H1 (cell line): Measurements from ENCODE around the gene ATP6AP1. TPM values are rescaled to one million over a fixed set of nuclear protein-coding genes. Genes with fewer than 3 reads are reported as not detected.

ENCODE experiments used
- CTCF ChIA-PET: fragments of 300-600 bp; sonication (Branson Sonifier 250); formaldehyde crosslinking; loops from one replicate; lab custom pipeline; 2021; ENCODE audit not compliant: partially characterized antibody; lab: Charles Lee
- POLR2A ChIA-PET: fragments of 300-600 bp; sonication (Branson Sonifier 250); formaldehyde crosslinking; loops from one replicate; lab custom pipeline; 2021; ENCODE audit warnings: inconsistent platforms; ENCODE audit not compliant: partially characterized antibody; lab: Charles Lee
- DNase-seq, 2 experiments: peaks; one replicate each; pipeline versions ENCODE4 v3.0.0 to v3.0.0-alpha.2; 2010 to 2022; ENCODE audit warnings: low spot score in 2 of 2, low read depth in 1 of 2, mixed read lengths in 1 of 2
- FAIRE-seq: peaks from 2 replicates; lab custom pipeline; 2011; peaks lifted over from hg19 to GRCh38; lab: Jason Lieb, UNC
- H2AFZ ChIP-seq: 2 replicates; pipeline ENCODE4 v1.8.1; 2012; ENCODE audit warnings: low read length, inconsistent platforms
- H2AK5ac ChIP-seq: 2 replicates; pipeline ENCODE4 v1.6.1; 2013; ENCODE audit warnings: low read depth, low read length
- H2BK120ac ChIP-seq: replicated peaks from 2 replicates; pipeline ENCODE3; 2013; ENCODE audit warnings: low read depth, low read length, inconsistent platforms
- H2BK12ac ChIP-seq: 2 replicates; pipeline ENCODE4 v1.6.1; 2013; ENCODE audit warnings: low read depth, low read length
- H2BK15ac ChIP-seq: 2 replicates; pipeline ENCODE4 v1.6.1; 2013; ENCODE audit warnings: low read length
- H2BK20ac ChIP-seq: 2 replicates; pipeline ENCODE4 v1.6.1; 2013; ENCODE audit warnings: low read length
- H2BK5ac ChIP-seq: 2 replicates; pipeline ENCODE4 v1.6.1; 2013; ENCODE audit warnings: low read depth, low read length
- H3K14ac ChIP-seq: 2 replicates; pipeline ENCODE4 v1.6.1; 2013; ENCODE audit warnings: inconsistent platforms; ENCODE audit not compliant: insufficient read length
- H3K18ac ChIP-seq: 2 replicates; pipeline ENCODE4 v1.6.1; 2013; ENCODE audit warnings: low read length; ENCODE audit errors: extremely low read depth
- H3K23ac ChIP-seq: 2 replicates; pipeline ENCODE4 v1.6.1; 2013; ENCODE audit warnings: inconsistent platforms; ENCODE audit not compliant: insufficient read length
- H3K23me2 ChIP-seq: 2 replicates; pipeline ENCODE4 v1.6.1; 2013; ENCODE audit warnings: low read depth, low read length
- H3K27ac ChIP-seq: 2 replicates; pipeline ENCODE4 v1.6.1; 2011; ENCODE audit warnings: low read depth, low read length, inconsistent platforms
- H3K27me3 ChIP-seq, 4 experiments: replicated peaks in 1 of 4; 1 replicate in 1 of 4; 2 replicates in 3 of 4; pipeline versions ENCODE4 v1.6.1 to v1.8.1; 2011 to 2013; ENCODE audit warnings: low read length in 3 of 4, mild to moderate bottlenecking in 3 of 4, inconsistent platforms in 2 of 4, mixed read lengths in 2 of 4, moderate library complexity in 1 of 4; ENCODE audit not compliant: control insufficient read depth in 3 of 4, insufficient read depth in 3 of 4; ENCODE audit errors: extremely low read depth in 1 of 4
- H3K36me3 ChIP-seq, 4 experiments: 2 replicates each; pipeline versions ENCODE4 v1.6.1 to v1.8.1; 2011 to 2013; ENCODE audit warnings: mild to moderate bottlenecking in 4 of 4, low read length in 3 of 4, moderate library complexity in 2 of 4, control low read depth in 1 of 4, inconsistent platforms in 1 of 4; ENCODE audit not compliant: insufficient read depth in 4 of 4, control insufficient read depth in 2 of 4
- H3K4ac ChIP-seq: replicated peaks from 2 replicates; pipeline ENCODE3; 2013; ENCODE audit warnings: low read length, low read depth, mixed read lengths, inconsistent platforms; ENCODE audit not compliant: insufficient read length
- H3K4me1 ChIP-seq, 4 experiments: replicated peaks in 1 of 4; 1 replicate in 1 of 4; 2 replicates in 3 of 4; pipeline versions ENCODE4 v1.6.1 to v1.8.1; 2011 to 2013; ENCODE audit warnings: low read length in 3 of 4, inconsistent platforms in 2 of 4, mixed read lengths in 1 of 4; ENCODE audit not compliant: insufficient read depth in 4 of 4, control insufficient read depth in 3 of 4
- H3K4me2 ChIP-seq, 2 experiments: 2 replicates each; pipeline versions ENCODE4 v1.6.1 to v1.8.1; 2011 to 2013; ENCODE audit warnings: low read depth in 2 of 2, low read length in 2 of 2, control low read depth in 1 of 2, inconsistent platforms in 1 of 2, mild to moderate bottlenecking in 1 of 2; ENCODE audit not compliant: insufficient read depth in 1 of 2
- H3K4me3 ChIP-seq, 4 experiments: fragments of 200-600, 300-600 bp in 1 of 4; sonication (generic), shearing (Covaris generic), sonication (Bioruptor Twin) in 1 of 4; 2 replicates each; pipeline versions ENCODE4 v1.5.1 to v1.8.1; 2011 to 2016; ENCODE audit warnings: low read length in 4 of 4, low read depth in 3 of 4, control low read depth in 2 of 4, inconsistent platforms in 2 of 4, mild to moderate bottlenecking in 2 of 4, mixed read lengths in 1 of 4, moderate library complexity in 1 of 4; ENCODE audit not compliant: insufficient read depth in 2 of 4; ENCODE audit errors: extremely low read depth in 1 of 4
- H3K56ac ChIP-seq: replicated peaks from 2 replicates; pipeline ENCODE3; 2013; ENCODE audit warnings: low read depth, mild to moderate bottlenecking, mixed read lengths, low read length, inconsistent platforms; ENCODE audit not compliant: insufficient read length
- H3K79me1 ChIP-seq: 2 replicates; pipeline ENCODE4 v1.6.1; 2013; ENCODE audit warnings: low read depth, low read length, control low read depth
- H3K79me2 ChIP-seq, 2 experiments: 2 replicates each; pipeline versions ENCODE4 v1.6.1 to v1.8.1; 2012 to 2013; ENCODE audit warnings: low read length in 2 of 2, mild to moderate bottlenecking in 2 of 2, inconsistent platforms in 1 of 2; ENCODE audit not compliant: insufficient read depth in 2 of 2, control insufficient read depth in 1 of 2
- H3K9ac ChIP-seq, 4 experiments: replicated peaks in 1 of 4; 1 replicate in 1 of 4; 2 replicates in 3 of 4; pipeline versions ENCODE4 v1.6.1 to v1.8.1; 2011 to 2013; ENCODE audit warnings: low read depth in 3 of 4, low read length in 3 of 4, control low read depth in 2 of 4, mild to moderate bottlenecking in 2 of 4, moderate library complexity in 2 of 4, inconsistent platforms in 1 of 4; ENCODE audit errors: extremely low read depth in 1 of 4
- H3K9me3 ChIP-seq, 2 experiments: 2 replicates each; pipeline versions ENCODE4 v1.6.1 to v1.8.1; 2012 to 2013; ENCODE audit warnings: mild to moderate bottlenecking in 2 of 2, moderate library complexity in 2 of 2, control low read depth in 1 of 2, inconsistent platforms in 1 of 2, low read depth in 1 of 2, low read length in 1 of 2, mixed read lengths in 1 of 2; ENCODE audit not compliant: insufficient read depth in 2 of 2
- H4K20me1 ChIP-seq, 2 experiments: replicated peaks in 1 of 2; 2 replicates each; pipeline versions ENCODE3 to v1.8.1; 2011 to 2013; ENCODE audit warnings: inconsistent platforms in 2 of 2, low read length in 2 of 2, mild to moderate bottlenecking in 1 of 2; ENCODE audit not compliant: insufficient read depth in 2 of 2, control insufficient read depth in 1 of 2
- H4K5ac ChIP-seq: 2 replicates; pipeline ENCODE4 v1.6.1; 2013; ENCODE audit warnings: low read length, low read depth, mixed read lengths, inconsistent platforms; ENCODE audit not compliant: insufficient read length
- H4K8ac ChIP-seq: 2 replicates; pipeline ENCODE4 v1.8.0; 2013; ENCODE audit warnings: mild to moderate bottlenecking, moderate library complexity, low read length, inconsistent platforms; ENCODE audit not compliant: insufficient read depth; ENCODE audit errors: extremely low read depth
- H4K91ac ChIP-seq: replicated peaks from 2 replicates; pipeline ENCODE3; 2013; ENCODE audit warnings: low read length, mixed read lengths, inconsistent platforms; ENCODE audit not compliant: insufficient read length
- BRCA1 ChIP-seq: IDR thresholded peaks from 2 replicates; pipeline ENCODE4 v1.6.1; 2012; ENCODE audit warnings: low read depth, low read length, improper control_type of control experiment
- CHD1 ChIP-seq: IDR thresholded peaks from 2 replicates; pipeline ENCODE4 v1.6.1; 2012; ENCODE audit warnings: low read depth, low read length, improper control_type of control experiment
- RAD21 ChIP-seq, 2 experiments: IDR thresholded peaks in 1 of 2; conservative IDR thresholded peaks in 1 of 2; 2 replicates each; pipeline ENCODE4 v1.6.1; 2011; ENCODE audit warnings: low read depth in 2 of 2, low read length in 2 of 2, improper control_type of control experiment in 1 of 2, inconsistent platforms in 1 of 2, mild to moderate bottlenecking in 1 of 2, moderate library complexity in 1 of 2
- RBBP5 ChIP-seq: IDR thresholded peaks from 2 replicates; pipeline ENCODE4 v1.7.1; 2012; ENCODE audit warnings: low read depth, mild to moderate bottlenecking, inconsistent platforms, low read length, moderate library complexity, borderline replicate concordance
- TBP ChIP-seq: IDR thresholded peaks from 2 replicates; pipeline ENCODE4 v1.6.1; 2011; ENCODE audit warnings: low read depth, low read length, improper control_type of control experiment
- TCF12 ChIP-seq: IDR thresholded peaks from 2 replicates; pipeline ENCODE4 v1.6.1; 2011; ENCODE audit warnings: low read depth, mild to moderate bottlenecking, low read length
- WGBS, 2 experiments: shearing (Covaris generic) in 1 of 2; methylation state at CpG; one replicate each; pipeline versions ENCODE4 v1.1.6 to v1.1.7; 2013 to 2015; ENCODE audit warnings: low lambda C conversion rate in 2 of 2, mixed read lengths in 2 of 2, inconsistent platforms in 1 of 2, low coverage in 1 of 2, missing lambda C conversion rate in 1 of 2; ENCODE audit not compliant: insufficient replicate concordance in 2 of 2, insufficient coverage in 1 of 2, insufficient read length in 1 of 2; ENCODE audit errors: extremely low coverage in 1 of 2, missing lambda C conversion rate in 1 of 2; 5-methylcytosine and 5-hydroxymethylcytosine counted together
- polyA plus RNA-seq, 7 experiments: library from polyadenylated mRNA; depleted of rRNA in 3 of 7; stranded (reverse) in 5 of 7; unstranded in 2 of 7; fragments of >200 nt in 5 of 7; fragments of 200-250 nt in 2 of 7; gene quantifications; 1 replicate in 5 of 7; 2 replicates in 1 of 7; 4 replicates in 1 of 7; pipeline versions ENCODE4 v1.2.1 to v1.2.3, GENCODE V29; 2011 to 2013; ENCODE audit warnings: missing spikeins in 2 of 7, mixed read lengths in 2 of 7
- total RNA-seq: library from RNA; stranded (reverse); fragmentation: NEBNext Ultra II Directional; extraction: Animal tissue kit (Norgen Biotek cat#: 25700); gene quantifications from 2 replicates; pipeline ENCODE4 v1.2.1, GENCODE V29; 2021
- TF ChIP-seq, protein P1 (sequence below), 3 experiments: IDR thresholded peaks; 1 replicate in 2 of 3; 2 replicates in 1 of 3; pipeline versions ENCODE4 v1.5.1 to v1.6.1; 2011; ENCODE audit warnings: low read length in 3 of 3, mild to moderate bottlenecking in 3 of 3, inconsistent platforms in 2 of 3, low read depth in 1 of 3, moderate library complexity in 1 of 3; ENCODE audit not compliant: insufficient read depth in 1 of 3; ENCODE audit errors: control extremely low read depth in 1 of 3

The ATP6AP1 gene
- total and polyA plus RNA-seq, 2 of the 8 experiments (the other 6 are each of a cell fraction or from before 2014, with no cell fraction given), result 44.6 to 80.8 TPM

DNA sequence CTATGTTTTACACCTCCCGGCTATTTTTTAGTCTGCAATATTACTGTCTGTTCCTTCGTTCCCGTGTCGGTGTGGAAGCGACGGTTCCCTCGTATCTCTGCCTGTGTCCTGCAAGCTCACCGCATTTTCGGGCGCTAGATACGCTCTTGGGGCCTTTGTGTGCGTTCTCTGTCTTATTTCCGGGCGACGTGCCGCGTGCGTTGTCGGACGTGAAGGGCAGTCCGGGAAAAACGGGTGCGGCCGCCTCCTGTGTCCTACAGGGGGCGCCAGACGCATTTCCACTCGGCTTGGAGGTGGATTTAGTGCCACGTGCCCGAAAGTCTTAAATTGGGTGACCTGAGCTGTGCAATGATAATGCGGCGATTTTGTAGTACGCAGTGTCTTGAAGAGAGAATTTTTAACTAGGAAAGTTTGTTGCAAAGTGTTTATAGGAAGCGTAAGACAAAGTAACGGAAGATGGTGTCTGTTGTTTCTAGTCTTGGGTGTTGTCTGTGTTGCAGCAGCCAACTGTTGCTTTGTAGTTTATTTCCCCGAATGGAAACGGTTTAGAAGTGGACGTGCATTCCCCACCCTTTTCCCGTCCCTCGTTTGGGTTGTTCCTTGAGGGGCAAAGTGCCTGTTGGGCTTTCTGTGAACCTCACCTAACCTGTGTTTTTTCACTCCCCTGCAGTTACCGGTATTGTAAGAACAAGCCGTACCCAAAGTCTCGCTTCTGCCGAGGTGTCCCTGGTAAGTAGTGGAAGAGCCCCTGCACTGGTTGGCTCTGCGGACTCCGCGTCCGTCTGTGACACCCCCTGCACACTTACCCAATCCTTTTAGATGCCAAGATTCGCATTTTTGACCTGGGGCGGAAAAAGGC lies 29.6 kb upstream of the ATP6AP1 start:
- peaks cover 6% of the 10 kb centered on the region; the same call in 1 of the 2 replicates for H3K23me2 ChIP-seq
- H3K27me3 ChIP-seq, result no peaks in the 10 kb centered on the region
- H3K4me3 ChIP-seq, result peak overlapping the region; percentile 82 to 99 (median 96)
- no peak overlapping the region for H3K23ac ChIP-seq
- peak overlapping the region; percentile 90; the same call in 1 of the 2 replicates for H4K8ac ChIP-seq
- H3K14ac ChIP-seq, result no peak overlapping the region
- H3K4ac ChIP-seq, result peak overlapping the region; percentile 95
- H4K5ac ChIP-seq, result peak overlapping the region; percentile 53
- DNase-seq (peak in 1 of 2 experiments; percentile 64), FAIRE-seq (no peak)
- H3K4me1 ChIP-seq, result peaks cover 0 to 6% (median 0%) of the 10 kb centered on the region in 4 experiments; a peak in 2 of 7 replicates
- H4K91ac ChIP-seq, result peak overlapping the region; percentile 25
- no peak overlapping the region for H2BK15ac ChIP-seq
- CTCF ChIA-PET, result interaction anchor here (0.8 to 4.9 kb wide), 8 partner anchors 10 to 452 kb away, joined by 3 to 20 read pairs (median 4); partner anchors contain the start of genes DNASE1L1 and FLNA
- H4K20me1 ChIP-seq, result peaks cover 3 to 4% of the 10 kb centered on the region in 2 experiments
- POLR2A ChIA-PET, result interaction anchor here (0.8 to 8.4 kb wide), 37 partner anchors 11 to 137 kb away, joined by 3 to 124 read pairs (median 5); partner anchors contain the start of genes ATP6AP1, DNASE1L1, EMD and FAM3A
- peak overlapping the region; percentile 62 to 99 (median 95) for H3K9ac ChIP-seq
- H3K4me2 ChIP-seq, result peak overlapping the region; percentile 72 to 85
- 11% methylated on average over 45 of the region's 49 CpGs; no CpG with 5 or more reads in 1 of the 2 experiments for WGBS, 2 experiments
- no peak overlapping the region for H2BK20ac ChIP-seq
- H3K18ac ChIP-seq, result peak overlapping the region; percentile 93
- no peak overlapping the region; the same call in 1 of the 2 replicates for H2BK12ac ChIP-seq
- peak overlapping the region; percentile 95 for H3K27ac ChIP-seq
- no peaks in the 10 kb centered on the region for H3K9me3 ChIP-seq
- peaks cover 13 to 25% (median 19%) of the 10 kb centered on the region in 4 experiments for H3K36me3 ChIP-seq
- no peak overlapping the region for H2BK120ac ChIP-seq
- H3K79me1 ChIP-seq, result no peaks in the 10 kb centered on the region
- H2AFZ ChIP-seq, result no peak overlapping the region
- peaks cover 0 to 15% of the 10 kb centered on the region in 2 experiments; a peak in 2 of 4 replicates for H3K79me2 ChIP-seq
- no peak overlapping the region for H2AK5ac ChIP-seq
- H3K56ac ChIP-seq, result peak overlapping the region; percentile 83
- H2BK5ac ChIP-seq, result peak overlapping the region; percentile 85
- TF ChIP-seq RAD21 (IDR thresholded peaks at IDR 0.05 in 1 of 2, conservative IDR thresholded peaks at IDR 0.05 in 1 of 2; ENCODE audit: low read depth in 2 of 2, low read length in 2 of 2) (peak; percentile 5 to 30; a peak in 2 of 4 replicates), RBBP5 (no peak), BRCA1 (no peak), TCF12 (no peak), TBP (no peak), CHD1 (0 out of 2 replicates have a peak, but pooled peaks have one; percentile 16)
- TF ChIP-seq, protein P1, sequence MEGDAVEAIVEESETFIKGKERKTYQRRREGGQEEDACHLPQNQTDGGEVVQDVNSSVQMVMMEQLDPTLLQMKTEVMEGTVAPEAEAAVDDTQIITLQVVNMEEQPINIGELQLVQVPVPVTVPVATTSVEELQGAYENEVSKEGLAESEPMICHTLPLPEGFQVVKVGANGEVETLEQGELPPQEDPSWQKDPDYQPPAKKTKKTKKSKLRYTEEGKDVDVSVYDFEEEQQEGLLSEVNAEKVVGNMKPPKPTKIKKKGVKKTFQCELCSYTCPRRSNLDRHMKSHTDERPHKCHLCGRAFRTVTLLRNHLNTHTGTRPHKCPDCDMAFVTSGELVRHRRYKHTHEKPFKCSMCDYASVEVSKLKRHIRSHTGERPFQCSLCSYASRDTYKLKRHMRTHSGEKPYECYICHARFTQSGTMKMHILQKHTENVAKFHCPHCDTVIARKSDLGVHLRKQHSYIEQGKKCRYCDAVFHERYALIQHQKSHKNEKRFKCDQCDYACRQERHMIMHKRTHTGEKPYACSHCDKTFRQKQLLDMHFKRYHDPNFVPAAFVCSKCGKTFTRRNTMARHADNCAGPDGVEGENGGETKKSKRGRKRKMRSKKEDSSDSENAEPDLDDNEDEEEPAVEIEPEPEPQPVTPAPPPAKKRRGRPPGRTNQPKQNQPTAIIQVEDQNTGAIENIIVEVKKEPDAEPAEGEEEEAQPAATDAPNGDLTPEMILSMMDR (IDR thresholded peaks at IDR 0.05; ENCODE audit: control extremely low read depth in 1 of 3, insufficient read depth in 1 of 3, low read depth in 1 of 3, low read length in 3 of 3), result peak in 2 of 3 experiments; percentile 53 to 70; a peak in 3 of 4 replicates
